Body of pancreas (tissue), 4 donors: ENCODE measurements around the gene WSB1. TPM values are rescaled to one million over a fixed set of nuclear protein-coding genes. Genes with fewer than 3 reads are reported as not detected.

Experiments
- ATAC-seq: fragments of 150-250 bp; one replicate; pipeline ENCODE4 v1.9.1; 2016
- DNase-seq, 4 donors: peaks; one replicate each; pipeline ENCODE4 v3.0.0-alpha.2; 2019
- H3K27ac ChIP-seq, 4 donors: fragments of 200-600 bp; sonication (generic); 1 replicate in 3 of 4; 2 replicates in 1 of 4; pipeline versions ENCODE4 v1.5.1 to v1.6.1; 2016 to 2019; ENCODE audit warnings: mild to moderate bottlenecking in 1 of 4, mixed read lengths in 1 of 4, moderate library complexity in 1 of 4
- H3K27me3 ChIP-seq, 2 donors: fragments of 200-600 bp; sonication (generic); one replicate each; pipeline ENCODE4 v1.6.0; 2016; ENCODE audit warnings: mild to moderate bottlenecking in 1 of 2
- H3K36me3 ChIP-seq, 2 donors: fragments of 200-600 bp; sonication (generic); replicated peaks in 1 of 2; 2 replicates each; pipeline ENCODE4 v1.5.1; 2016; ENCODE audit warnings: low read depth in 2 of 2; ENCODE audit not compliant: insufficient read depth in 1 of 2
- H3K4me1 ChIP-seq: fragments of 200-600 bp; sonication (generic); one replicate; pipeline ENCODE4 v1.6.0; 2016
- H3K4me3 ChIP-seq, 2 donors: fragments of 200-600 bp; sonication (generic); 1 replicate in 1 of 2; 2 replicates in 1 of 2; pipeline ENCODE4 v1.5.1; 2016 to 2019
- H3K9me3 ChIP-seq, 3 donors: fragments of 200-600 bp; sonication (generic); 1 replicate in 2 of 3; 2 replicates in 1 of 3; pipeline ENCODE4 v1.5.1; 2016
- POLR2A ChIP-seq, 3 donors: fragments of 450-650 bp; IDR thresholded peaks; one replicate each; pipeline ENCODE4 v1.6.1; 2016; ENCODE audit warnings: antibody characterized with exemption in 3 of 3, mild to moderate bottlenecking in 2 of 3
- WGBS, 2 donors: methylation state at CpG; one replicate each; pipeline ENCODE4 v1.1.5; 2017; 5-methylcytosine and 5-hydroxymethylcytosine counted together
- intact Hi-C: fragments of 100-400 bp; cut with DNase I; formaldehyde crosslinking; loops from one replicate; pipeline ENCODE4 v1.15.1; 2023
- total RNA-seq, 2 donors: library from RNA; depleted of rRNA; stranded (reverse); fragments of >200 nt; gene quantifications; one replicate each; pipeline ENCODE4 v1.1.0, GENCODE V29; 2016
- TF ChIP-seq, protein P1 (sequence below), 7 experiments: fragments of 450-650 bp in 4 of 7; fragments of 200-600 bp in 3 of 7; sonication (generic) in 3 of 7; IDR thresholded peaks; one replicate each; pipeline ENCODE4 v1.5.1; 2016 to 2019; ENCODE audit warnings: antibody characterized with exemption in 7 of 7

The WSB1 gene
- total RNA-seq, 2 donors from 2014 or later, result 106 to 147 TPM

DNA sequence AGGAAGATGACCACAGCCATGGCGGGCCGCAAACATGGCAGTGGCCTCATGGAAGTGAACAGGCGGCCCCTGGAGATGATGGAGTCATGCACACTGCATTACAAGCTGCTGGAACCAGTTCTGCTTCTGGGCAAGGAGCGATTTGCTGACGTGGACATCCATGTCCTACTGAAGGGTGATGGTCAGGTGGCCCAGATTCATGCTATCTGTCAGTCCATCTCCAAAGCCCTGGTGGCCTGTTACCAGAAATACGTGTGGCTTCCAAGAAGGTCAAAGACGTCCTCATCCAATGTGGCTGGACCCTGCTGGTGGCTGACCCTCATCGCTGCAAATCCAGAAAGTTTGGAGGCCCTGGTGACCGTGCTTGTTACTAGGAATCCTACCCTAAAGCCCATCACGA lies 13.4 kb upstream of the WSB1 start:
- Histone ChIP-seq H3K4me1 (peaks cover 9% of the 10 kb centered on the region), H3K9me3 (no peaks in the 10 kb centered on the region), H3K27me3 (no peaks in the 10 kb centered on the region), H3K4me3 (no peak overlapping the region), H3K36me3 (no peaks in the 10 kb centered on the region), H3K27ac (no peak overlapping the region)
- ATAC-seq (no peak), DNase-seq (no peak)
- 87 to 90% methylated on average over 9 to 10 of the region's 10 CpGs for WGBS, 2 donors
- intact Hi-C loops, result no loop called here
- no peak for TF ChIP-seq POLR2A (IDR thresholded peaks at IDR 0.05)
- TF ChIP-seq, protein P1, sequence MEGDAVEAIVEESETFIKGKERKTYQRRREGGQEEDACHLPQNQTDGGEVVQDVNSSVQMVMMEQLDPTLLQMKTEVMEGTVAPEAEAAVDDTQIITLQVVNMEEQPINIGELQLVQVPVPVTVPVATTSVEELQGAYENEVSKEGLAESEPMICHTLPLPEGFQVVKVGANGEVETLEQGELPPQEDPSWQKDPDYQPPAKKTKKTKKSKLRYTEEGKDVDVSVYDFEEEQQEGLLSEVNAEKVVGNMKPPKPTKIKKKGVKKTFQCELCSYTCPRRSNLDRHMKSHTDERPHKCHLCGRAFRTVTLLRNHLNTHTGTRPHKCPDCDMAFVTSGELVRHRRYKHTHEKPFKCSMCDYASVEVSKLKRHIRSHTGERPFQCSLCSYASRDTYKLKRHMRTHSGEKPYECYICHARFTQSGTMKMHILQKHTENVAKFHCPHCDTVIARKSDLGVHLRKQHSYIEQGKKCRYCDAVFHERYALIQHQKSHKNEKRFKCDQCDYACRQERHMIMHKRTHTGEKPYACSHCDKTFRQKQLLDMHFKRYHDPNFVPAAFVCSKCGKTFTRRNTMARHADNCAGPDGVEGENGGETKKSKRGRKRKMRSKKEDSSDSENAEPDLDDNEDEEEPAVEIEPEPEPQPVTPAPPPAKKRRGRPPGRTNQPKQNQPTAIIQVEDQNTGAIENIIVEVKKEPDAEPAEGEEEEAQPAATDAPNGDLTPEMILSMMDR (IDR thresholded peaks at IDR 0.05), result no peak

DNA sequence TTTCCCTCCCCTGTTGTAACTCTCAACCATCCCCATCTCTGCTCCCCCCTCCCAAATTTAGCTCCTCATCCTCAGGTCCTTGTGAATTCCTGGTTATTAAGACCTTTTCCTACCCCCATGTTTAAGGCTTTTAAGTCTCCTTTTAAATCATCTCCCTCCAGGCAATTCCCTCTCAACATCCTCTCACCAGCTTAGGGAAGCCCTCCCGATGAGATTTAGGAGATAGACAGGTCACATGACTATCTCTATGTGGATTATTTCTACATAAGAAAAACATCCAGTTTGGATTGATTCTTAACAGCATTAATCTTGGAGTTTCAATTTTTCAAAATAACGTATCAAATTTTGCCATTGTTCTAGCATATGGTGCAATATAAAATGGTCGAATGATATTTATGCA lies 12.5 kb upstream of the WSB1 start:
- H3K4me1 ChIP-seq, result peaks cover 9% of the 10 kb centered on the region
- TF ChIP-seq POLR2A (IDR thresholded peaks at IDR 0.05), result no peak
- TF ChIP-seq, protein P1 (IDR thresholded peaks at IDR 0.05), result no peak
- H3K4me3 ChIP-seq, result no peak overlapping the region
- intact Hi-C loops, result no loop called here
- no peaks in the 10 kb centered on the region for H3K27me3 ChIP-seq
- ATAC-seq (no peak), DNase-seq (no peak)
- WGBS, 2 donors, result 72 to 83% methylated on average over 3 of the region's 3 CpGs
- no peaks in the 10 kb centered on the region for H3K9me3 ChIP-seq
- no peaks in the 10 kb centered on the region for H3K36me3 ChIP-seq
- H3K27ac ChIP-seq, result no peak overlapping the region

DNA sequence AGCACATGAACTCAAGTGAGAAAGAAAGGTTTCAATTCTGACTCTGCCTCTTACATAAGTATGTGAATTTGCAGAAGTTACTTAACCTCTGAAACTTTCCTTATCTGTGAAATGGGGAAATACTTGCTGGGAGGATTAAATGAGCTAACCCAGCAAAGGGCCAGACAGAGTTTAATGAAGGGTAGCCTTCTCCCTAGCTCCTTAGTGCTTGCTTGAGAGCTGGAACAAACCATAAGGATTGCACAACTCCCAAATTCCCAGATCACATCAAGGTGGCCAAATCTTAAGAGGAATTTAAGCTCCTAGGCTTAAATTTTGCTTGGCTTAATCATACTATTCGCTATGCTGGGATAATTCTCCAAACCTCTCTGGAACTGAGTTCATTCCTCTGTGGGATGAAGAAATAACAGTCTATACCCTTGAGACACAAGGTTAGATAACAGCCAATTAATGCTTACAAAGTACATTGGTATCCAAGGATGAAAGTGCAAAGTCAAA lies 11.8 kb upstream of the WSB1 start:
- no peaks in the 10 kb centered on the region for H3K9me3 ChIP-seq
- peak; percentile 62 for ATAC-seq
- peaks cover 9% of the 10 kb centered on the region for H3K4me1 ChIP-seq
- H3K27ac ChIP-seq, result no peak overlapping the region
- no peak overlapping the region for H3K4me3 ChIP-seq
- DNase-seq, result peak in 1 of 4 donors; percentile 22
- intact Hi-C loops, result no loop called here
- no peaks in the 10 kb centered on the region for H3K36me3 ChIP-seq
- 95 to 100% methylated on average over 1 of the region's 1 CpG for WGBS, 2 donors
- TF ChIP-seq, protein P1 (IDR thresholded peaks at IDR 0.05), result no peak
- no peaks in the 10 kb centered on the region for H3K27me3 ChIP-seq

DNA sequence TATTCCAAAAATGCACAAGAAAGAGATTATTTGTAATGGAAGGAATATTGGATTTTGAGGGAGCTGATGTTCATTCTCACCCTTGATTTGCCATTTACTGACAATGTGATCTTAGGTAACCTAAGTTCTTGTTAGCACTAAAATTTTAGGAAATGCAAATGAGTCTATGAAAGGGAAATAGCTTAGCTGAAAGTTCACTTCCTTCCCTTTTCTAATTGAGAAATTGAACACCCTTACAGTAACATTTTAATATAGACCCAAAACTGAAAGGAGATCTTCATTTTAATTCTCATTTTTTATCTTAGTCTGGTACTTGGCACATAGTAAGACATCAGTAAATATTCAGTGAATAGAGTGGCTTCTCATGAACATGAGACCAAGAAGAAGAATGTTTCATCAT lies 10.9 kb upstream of the WSB1 start:
- H3K27me3 ChIP-seq, result no peaks in the 10 kb centered on the region
- no peaks in the 10 kb centered on the region for H3K36me3 ChIP-seq
- DNase-seq (no peak), ATAC-seq (no peak)
- no peak overlapping the region for H3K27ac ChIP-seq
- TF ChIP-seq POLR2A (IDR thresholded peaks at IDR 0.05), result no peak
- TF ChIP-seq, protein P1 (IDR thresholded peaks at IDR 0.05), result no peak
- H3K9me3 ChIP-seq, result no peaks in the 10 kb centered on the region
- H3K4me1 ChIP-seq, result peaks cover 9% of the 10 kb centered on the region
- intact Hi-C loops, result no loop called here
- H3K4me3 ChIP-seq, result no peak overlapping the region

DNA sequence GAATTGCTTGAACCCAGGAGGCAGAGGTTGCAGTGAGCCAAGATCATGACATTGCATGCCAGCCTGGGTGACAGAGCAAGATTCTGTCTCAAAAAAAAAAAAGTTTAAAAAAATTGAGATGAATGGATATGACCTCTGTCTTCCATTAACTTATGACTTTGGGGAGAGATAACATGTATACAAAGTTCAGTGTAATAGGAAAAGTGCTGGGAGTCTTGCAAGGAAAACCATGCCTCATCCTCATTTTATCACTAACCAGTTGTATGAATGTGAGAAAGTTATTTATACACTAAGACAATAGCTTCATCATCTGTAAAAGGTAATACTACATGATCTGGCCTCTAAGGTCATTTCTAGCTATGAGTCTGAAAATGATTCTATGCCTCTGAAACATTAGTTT lies 10.2 kb upstream of the WSB1 start:
- Histone ChIP-seq H3K36me3 (no peaks in the 10 kb centered on the region), H3K27ac (no peak overlapping the region), H3K27me3 (no peaks in the 10 kb centered on the region), H3K9me3 (no peaks in the 10 kb centered on the region), H3K4me1 (peaks cover 9% of the 10 kb centered on the region), H3K4me3 (no peak overlapping the region)
- ATAC-seq, result no peak
- no peak for DNase-seq
- intact Hi-C loops, result no loop called here
- no peak for TF ChIP-seq POLR2A (IDR thresholded peaks at IDR 0.05)
- TF ChIP-seq, protein P1 (IDR thresholded peaks at IDR 0.05), result no peak
